H1 (cell line): ENCODE data around the gene FSIP1. TPM values are rescaled to one million over a fixed set of nuclear protein-coding genes. Genes with fewer than 3 reads are reported as not detected.

Experiments
- CTCF ChIA-PET: fragments of 300-600 bp; sonication (Branson Sonifier 250); formaldehyde crosslinking; loops from one replicate; lab custom pipeline; 2021; ENCODE audit not compliant: partially characterized antibody; lab: Charles Lee
- POLR2A ChIA-PET: fragments of 300-600 bp; sonication (Branson Sonifier 250); formaldehyde crosslinking; loops from one replicate; lab custom pipeline; 2021; ENCODE audit warnings: inconsistent platforms; ENCODE audit not compliant: partially characterized antibody; lab: Charles Lee
- DNase-seq, 2 experiments: peaks; one replicate each; pipeline versions ENCODE4 v3.0.0 to v3.0.0-alpha.2; 2010 to 2022; ENCODE audit warnings: low spot score in 2 of 2, low read depth in 1 of 2, mixed read lengths in 1 of 2
- FAIRE-seq: peaks from 2 replicates; lab custom pipeline; 2011; peaks lifted over from hg19 to GRCh38; lab: Jason Lieb, UNC
- H2AFZ ChIP-seq: 2 replicates; pipeline ENCODE4 v1.8.1; 2012; ENCODE audit warnings: low read length, inconsistent platforms
- H2AK5ac ChIP-seq: 2 replicates; pipeline ENCODE4 v1.6.1; 2013; ENCODE audit warnings: low read depth, low read length
- H2BK120ac ChIP-seq: replicated peaks from 2 replicates; pipeline ENCODE3; 2013; ENCODE audit warnings: low read depth, low read length, inconsistent platforms
- H2BK12ac ChIP-seq: 2 replicates; pipeline ENCODE4 v1.6.1; 2013; ENCODE audit warnings: low read depth, low read length
- H2BK15ac ChIP-seq: 2 replicates; pipeline ENCODE4 v1.6.1; 2013; ENCODE audit warnings: low read length
- H2BK20ac ChIP-seq: 2 replicates; pipeline ENCODE4 v1.6.1; 2013; ENCODE audit warnings: low read length
- H2BK5ac ChIP-seq: 2 replicates; pipeline ENCODE4 v1.6.1; 2013; ENCODE audit warnings: low read depth, low read length
- H3K14ac ChIP-seq: 2 replicates; pipeline ENCODE4 v1.6.1; 2013; ENCODE audit warnings: inconsistent platforms; ENCODE audit not compliant: insufficient read length
- H3K18ac ChIP-seq: 2 replicates; pipeline ENCODE4 v1.6.1; 2013; ENCODE audit warnings: low read length; ENCODE audit errors: extremely low read depth
- H3K23ac ChIP-seq: 2 replicates; pipeline ENCODE4 v1.6.1; 2013; ENCODE audit warnings: inconsistent platforms; ENCODE audit not compliant: insufficient read length
- H3K23me2 ChIP-seq: 2 replicates; pipeline ENCODE4 v1.6.1; 2013; ENCODE audit warnings: low read depth, low read length
- H3K27ac ChIP-seq: 2 replicates; pipeline ENCODE4 v1.6.1; 2011; ENCODE audit warnings: low read depth, low read length, inconsistent platforms
- H3K27me3 ChIP-seq, 4 experiments: replicated peaks in 1 of 4; 1 replicate in 1 of 4; 2 replicates in 3 of 4; pipeline versions ENCODE4 v1.6.1 to v1.8.1; 2011 to 2013; ENCODE audit warnings: low read length in 3 of 4, mild to moderate bottlenecking in 3 of 4, inconsistent platforms in 2 of 4, mixed read lengths in 2 of 4, moderate library complexity in 1 of 4; ENCODE audit not compliant: control insufficient read depth in 3 of 4, insufficient read depth in 3 of 4; ENCODE audit errors: extremely low read depth in 1 of 4
- H3K36me3 ChIP-seq, 4 experiments: 2 replicates each; pipeline versions ENCODE4 v1.6.1 to v1.8.1; 2011 to 2013; ENCODE audit warnings: mild to moderate bottlenecking in 4 of 4, low read length in 3 of 4, moderate library complexity in 2 of 4, control low read depth in 1 of 4, inconsistent platforms in 1 of 4; ENCODE audit not compliant: insufficient read depth in 4 of 4, control insufficient read depth in 2 of 4
- H3K4ac ChIP-seq: replicated peaks from 2 replicates; pipeline ENCODE3; 2013; ENCODE audit warnings: low read length, low read depth, mixed read lengths, inconsistent platforms; ENCODE audit not compliant: insufficient read length
- H3K4me1 ChIP-seq, 4 experiments: replicated peaks in 1 of 4; 1 replicate in 1 of 4; 2 replicates in 3 of 4; pipeline versions ENCODE4 v1.6.1 to v1.8.1; 2011 to 2013; ENCODE audit warnings: low read length in 3 of 4, inconsistent platforms in 2 of 4, mixed read lengths in 1 of 4; ENCODE audit not compliant: insufficient read depth in 4 of 4, control insufficient read depth in 3 of 4
- H3K4me2 ChIP-seq, 2 experiments: 2 replicates each; pipeline versions ENCODE4 v1.6.1 to v1.8.1; 2011 to 2013; ENCODE audit warnings: low read depth in 2 of 2, low read length in 2 of 2, control low read depth in 1 of 2, inconsistent platforms in 1 of 2, mild to moderate bottlenecking in 1 of 2; ENCODE audit not compliant: insufficient read depth in 1 of 2
- H3K4me3 ChIP-seq, 4 experiments: fragments of 200-600, 300-600 bp in 1 of 4; sonication (generic), shearing (Covaris generic), sonication (Bioruptor Twin) in 1 of 4; 2 replicates each; pipeline versions ENCODE4 v1.5.1 to v1.8.1; 2011 to 2016; ENCODE audit warnings: low read length in 4 of 4, low read depth in 3 of 4, control low read depth in 2 of 4, inconsistent platforms in 2 of 4, mild to moderate bottlenecking in 2 of 4, mixed read lengths in 1 of 4, moderate library complexity in 1 of 4; ENCODE audit not compliant: insufficient read depth in 2 of 4; ENCODE audit errors: extremely low read depth in 1 of 4
- H3K56ac ChIP-seq: replicated peaks from 2 replicates; pipeline ENCODE3; 2013; ENCODE audit warnings: low read depth, mild to moderate bottlenecking, mixed read lengths, low read length, inconsistent platforms; ENCODE audit not compliant: insufficient read length
- H3K79me1 ChIP-seq: 2 replicates; pipeline ENCODE4 v1.6.1; 2013; ENCODE audit warnings: low read depth, low read length, control low read depth
- H3K79me2 ChIP-seq, 2 experiments: 2 replicates each; pipeline versions ENCODE4 v1.6.1 to v1.8.1; 2012 to 2013; ENCODE audit warnings: low read length in 2 of 2, mild to moderate bottlenecking in 2 of 2, inconsistent platforms in 1 of 2; ENCODE audit not compliant: insufficient read depth in 2 of 2, control insufficient read depth in 1 of 2
- H3K9ac ChIP-seq, 4 experiments: replicated peaks in 1 of 4; 1 replicate in 1 of 4; 2 replicates in 3 of 4; pipeline versions ENCODE4 v1.6.1 to v1.8.1; 2011 to 2013; ENCODE audit warnings: low read depth in 3 of 4, low read length in 3 of 4, control low read depth in 2 of 4, mild to moderate bottlenecking in 2 of 4, moderate library complexity in 2 of 4, inconsistent platforms in 1 of 4; ENCODE audit errors: extremely low read depth in 1 of 4
- H3K9me3 ChIP-seq, 2 experiments: 2 replicates each; pipeline versions ENCODE4 v1.6.1 to v1.8.1; 2012 to 2013; ENCODE audit warnings: mild to moderate bottlenecking in 2 of 2, moderate library complexity in 2 of 2, control low read depth in 1 of 2, inconsistent platforms in 1 of 2, low read depth in 1 of 2, low read length in 1 of 2, mixed read lengths in 1 of 2; ENCODE audit not compliant: insufficient read depth in 2 of 2
- H4K20me1 ChIP-seq, 2 experiments: replicated peaks in 1 of 2; 2 replicates each; pipeline versions ENCODE3 to v1.8.1; 2011 to 2013; ENCODE audit warnings: inconsistent platforms in 2 of 2, low read length in 2 of 2, mild to moderate bottlenecking in 1 of 2; ENCODE audit not compliant: insufficient read depth in 2 of 2, control insufficient read depth in 1 of 2
- H4K5ac ChIP-seq: 2 replicates; pipeline ENCODE4 v1.6.1; 2013; ENCODE audit warnings: low read length, low read depth, mixed read lengths, inconsistent platforms; ENCODE audit not compliant: insufficient read length
- H4K8ac ChIP-seq: 2 replicates; pipeline ENCODE4 v1.8.0; 2013; ENCODE audit warnings: mild to moderate bottlenecking, moderate library complexity, low read length, inconsistent platforms; ENCODE audit not compliant: insufficient read depth; ENCODE audit errors: extremely low read depth
- H4K91ac ChIP-seq: replicated peaks from 2 replicates; pipeline ENCODE3; 2013; ENCODE audit warnings: low read length, mixed read lengths, inconsistent platforms; ENCODE audit not compliant: insufficient read length
- ASH2L ChIP-seq: fragments of 200-600, 300-600 bp; sonication (generic); IDR thresholded peaks from one replicate; pipeline ENCODE4 v1.7.1; 2017; ENCODE audit warnings: low read length
- BRCA1 ChIP-seq: IDR thresholded peaks from 2 replicates; pipeline ENCODE4 v1.6.1; 2012; ENCODE audit warnings: low read depth, low read length, improper control_type of control experiment
- CHD2 ChIP-seq: IDR thresholded peaks from 2 replicates; pipeline ENCODE4 v1.6.1; 2012; ENCODE audit warnings: low read length, improper control_type of control experiment
- CTBP2 ChIP-seq: IDR thresholded peaks from 2 replicates; pipeline ENCODE4 v1.7.0; 2011; ENCODE audit warnings: borderline replicate concordance, mild to moderate bottlenecking, moderate library complexity, mixed read lengths, low read length; ENCODE audit not compliant: insufficient read depth, insufficient read length
- EGR1 ChIP-seq: IDR thresholded peaks from 2 replicates; pipeline ENCODE4 v1.6.1; 2011; ENCODE audit warnings: low read depth, low read length, borderline replicate concordance
- HDAC2 ChIP-seq, 2 experiments: fragments of 300-600 bp in 1 of 2; sonication (generic) in 1 of 2; IDR thresholded peaks; 2 replicates each; pipeline ENCODE4 v1.6.1; 2011 to 2012; ENCODE audit warnings: low read depth in 2 of 2, low read length in 2 of 2, mild to moderate bottlenecking in 2 of 2, moderate library complexity in 2 of 2, borderline replicate concordance in 1 of 2, inconsistent platforms in 1 of 2
- JUN ChIP-seq: IDR thresholded peaks from 2 replicates; pipeline ENCODE4 v1.6.1; 2011; ENCODE audit warnings: low read depth, mild to moderate bottlenecking, improper control_type of control experiment, low read length
- KDM1A ChIP-seq: fragments of 200-600, 300-600 bp; sonication (generic); IDR thresholded peaks from 2 replicates; pipeline ENCODE4 v1.7.1; 2016; ENCODE audit warnings: mild to moderate bottlenecking, low read length, borderline replicate concordance
- KDM5A ChIP-seq: fragments of 200-600 bp; IDR thresholded peaks from 2 replicates; pipeline ENCODE4 v1.7.1; 2012; ENCODE audit warnings: mild to moderate bottlenecking, low read length, inconsistent platforms, mixed read lengths
- POU5F1 ChIP-seq: IDR thresholded peaks from 2 replicates; pipeline ENCODE4 v1.6.1; 2011; ENCODE audit warnings: low read depth, mild to moderate bottlenecking, low read length, moderate library complexity
- SAP30 ChIP-seq: fragments of 300-600 bp; sonication (generic); IDR thresholded peaks from 2 replicates; pipeline ENCODE4 v1.7.1; 2012; ENCODE audit warnings: low read length, moderate library complexity, mild to moderate bottlenecking, inconsistent platforms; ENCODE audit not compliant: insufficient read depth, insufficient replicate concordance
- SIX5 ChIP-seq: IDR thresholded peaks from 2 replicates; pipeline ENCODE4 v1.6.1; 2011; ENCODE audit warnings: mild to moderate bottlenecking, low read depth, low read length
- TBP ChIP-seq: IDR thresholded peaks from 2 replicates; pipeline ENCODE4 v1.6.1; 2011; ENCODE audit warnings: low read depth, low read length, improper control_type of control experiment
- TCF12 ChIP-seq: IDR thresholded peaks from 2 replicates; pipeline ENCODE4 v1.6.1; 2011; ENCODE audit warnings: low read depth, mild to moderate bottlenecking, low read length
- WGBS, 2 experiments: shearing (Covaris generic) in 1 of 2; methylation state at CpG; one replicate each; pipeline versions ENCODE4 v1.1.6 to v1.1.7; 2013 to 2015; ENCODE audit warnings: low lambda C conversion rate in 2 of 2, mixed read lengths in 2 of 2, inconsistent platforms in 1 of 2, low coverage in 1 of 2, missing lambda C conversion rate in 1 of 2; ENCODE audit not compliant: insufficient replicate concordance in 2 of 2, insufficient coverage in 1 of 2, insufficient read length in 1 of 2; ENCODE audit errors: extremely low coverage in 1 of 2, missing lambda C conversion rate in 1 of 2; 5-methylcytosine and 5-hydroxymethylcytosine counted together
- polyA plus RNA-seq, 7 experiments: library from polyadenylated mRNA; depleted of rRNA in 3 of 7; stranded (reverse) in 5 of 7; unstranded in 2 of 7; fragments of >200 nt in 5 of 7; fragments of 200-250 nt in 2 of 7; gene quantifications; 1 replicate in 5 of 7; 2 replicates in 1 of 7; 4 replicates in 1 of 7; pipeline versions ENCODE4 v1.2.1 to v1.2.3, GENCODE V29; 2011 to 2013; ENCODE audit warnings: missing spikeins in 2 of 7, mixed read lengths in 2 of 7
- total RNA-seq: library from RNA; stranded (reverse); fragmentation: NEBNext Ultra II Directional; extraction: Animal tissue kit (Norgen Biotek cat#: 25700); gene quantifications from 2 replicates; pipeline ENCODE4 v1.2.1, GENCODE V29; 2021
- TF ChIP-seq, protein P1 (sequence below): IDR thresholded peaks from 2 replicates; pipeline ENCODE4 v1.6.1; 2011; ENCODE audit warnings: low read depth, mild to moderate bottlenecking, low read length; ENCODE audit not compliant: insufficient read depth

Gene FSIP1
- total and polyA plus RNA-seq, 2 of the 8 experiments (the other 6 are each of a cell fraction or from before 2014, with no cell fraction given) = 0.18 to 1.3 TPM

DNA sequence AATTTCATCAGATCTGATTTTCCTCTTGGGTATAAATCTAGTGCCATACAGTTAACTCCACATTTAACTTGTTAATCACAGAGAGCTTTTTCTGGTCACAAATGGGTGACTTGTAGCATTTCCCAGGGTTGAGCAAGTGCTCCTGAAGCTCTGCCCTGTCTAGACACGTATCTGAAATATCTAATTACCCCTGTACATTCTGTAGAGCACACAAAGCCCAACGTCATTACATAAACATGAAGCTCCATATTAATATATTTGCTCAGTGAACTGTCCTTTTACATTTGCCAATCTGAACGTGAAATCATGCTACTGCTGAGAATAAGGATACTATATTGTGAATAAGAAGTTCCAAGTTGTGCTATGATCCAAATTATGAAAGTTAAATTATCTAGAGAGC is 152.7 kb downstream of the FSIP1 start:
- ChIA-PET POLR2A (no interaction called here), CTCF (interaction anchor here (0.6 to 5.6 kb wide), 5 partner anchors 13 to 507 kb away, joined by 3 to 25 read pairs (median 4); no protein-coding TSS in a partner anchor)
- Histone ChIP-seq H3K56ac (no peak overlapping the region), H3K79me2 (no peaks in the 10 kb centered on the region), H3K4me2 (no peak overlapping the region), H2BK5ac (no peak overlapping the region), H3K27ac (no peak overlapping the region), H4K91ac (no peak overlapping the region), H3K27me3 (no peaks in the 10 kb centered on the region), H3K23ac (no peak overlapping the region), H2BK20ac (no peak overlapping the region), H3K23me2 (no peaks in the 10 kb centered on the region), H3K4ac (no peak overlapping the region), H3K36me3 (no peaks in the 10 kb centered on the region), H2BK15ac (no peak overlapping the region), H4K5ac (no peak overlapping the region), H3K4me1 (no peaks in the 10 kb centered on the region; a peak in 2 of 7 replicates), H2AFZ (no peak overlapping the region), H4K20me1 (no peaks in the 10 kb centered on the region), H2BK120ac (no peak overlapping the region), H2BK12ac (no peak overlapping the region), H3K4me3 (no peak overlapping the region), H4K8ac (no peak overlapping the region), H3K9ac (no peak overlapping the region), H3K18ac (no peak overlapping the region), H3K14ac (no peak overlapping the region), H3K9me3 (no peaks in the 10 kb centered on the region), H3K79me1 (no peaks in the 10 kb centered on the region), H2AK5ac (no peak overlapping the region)
- no peak for DNase-seq
- no peak for FAIRE-seq
- 87% methylated on average over 3 of the region's 3 CpGs; no CpG with 5 or more reads in 1 of the 2 experiments for WGBS, 2 experiments
- TF ChIP-seq POU5F1 (no peak), KDM1A (no peak), KDM5A (no peak), SIX5 (no peak), HDAC2 (IDR thresholded peaks at IDR 0.05; ENCODE audit: borderline replicate concordance in 1 of 2, low read depth in 2 of 2, low read length in 2 of 2) (no peak), EGR1 (no peak), TBP (no peak), JUN (no peak), ASH2L (no peak), BRCA1 (no peak), CTBP2 (no peak), SAP30 (no peak), TCF12 (no peak), CHD2 (no peak)
- TF ChIP-seq, protein P1, sequence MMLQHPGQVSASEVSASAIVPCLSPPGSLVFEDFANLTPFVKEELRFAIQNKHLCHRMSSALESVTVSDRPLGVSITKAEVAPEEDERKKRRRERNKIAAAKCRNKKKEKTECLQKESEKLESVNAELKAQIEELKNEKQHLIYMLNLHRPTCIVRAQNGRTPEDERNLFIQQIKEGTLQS = no peak
